Midbrain (tissue), 1 donor: ENCODE results near the gene HIPK2.
A peak's percentile ranks its signal among the peaks of the same experiment; 100 is the strongest.

Experiments
- DNase-seq: peaks from one replicate; lab custom pipeline; 2025; lab: John Stamatoyannopoulos, UW

Gene HIPK2

GRCh38 chr7:139588632-139589031 is 189.2 kb downstream of the HIPK2 start:
- no peak for DNase-seq

DNA sequence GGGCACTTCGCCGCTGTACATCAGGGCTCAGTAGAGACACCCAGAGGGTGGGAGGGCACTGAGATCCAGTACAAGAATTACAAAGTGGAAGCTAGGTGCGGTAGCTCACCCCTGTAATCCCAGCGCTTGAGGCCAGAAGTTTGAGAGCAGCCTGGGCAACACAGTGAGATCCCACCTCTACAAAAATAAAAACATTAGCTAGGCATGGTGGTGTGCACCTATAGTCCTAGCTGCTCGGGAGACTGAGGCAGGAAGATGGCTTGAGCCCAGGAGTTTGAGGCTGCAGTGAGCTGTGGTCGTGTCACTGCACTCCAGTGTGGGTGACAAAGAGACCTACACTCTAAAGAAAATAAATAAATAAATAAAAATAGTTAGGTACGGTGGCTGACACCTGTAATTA is 190.3 kb downstream of the HIPK2 start:
- no peak for DNase-seq

DNA sequence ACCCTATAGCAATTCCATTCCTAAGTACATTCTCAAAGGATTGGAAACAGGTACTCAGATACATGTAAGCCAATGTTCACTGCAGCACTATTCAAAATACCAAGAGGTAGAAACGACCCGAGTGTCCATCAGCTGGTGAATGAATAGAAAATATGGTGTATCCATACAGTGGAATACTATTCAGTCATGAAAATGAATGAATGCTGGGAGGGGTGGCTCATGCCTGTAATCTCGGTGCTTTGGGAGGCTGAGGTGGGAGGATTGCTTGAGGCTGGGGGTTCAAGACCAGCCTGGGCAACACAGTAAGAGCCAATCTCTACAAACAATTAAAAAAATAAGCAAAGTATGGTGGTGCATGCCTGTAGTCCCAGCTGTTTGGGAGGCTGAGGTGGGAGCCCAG is 191.5 kb downstream of the HIPK2 start:
- DNase-seq = no peak

DNA sequence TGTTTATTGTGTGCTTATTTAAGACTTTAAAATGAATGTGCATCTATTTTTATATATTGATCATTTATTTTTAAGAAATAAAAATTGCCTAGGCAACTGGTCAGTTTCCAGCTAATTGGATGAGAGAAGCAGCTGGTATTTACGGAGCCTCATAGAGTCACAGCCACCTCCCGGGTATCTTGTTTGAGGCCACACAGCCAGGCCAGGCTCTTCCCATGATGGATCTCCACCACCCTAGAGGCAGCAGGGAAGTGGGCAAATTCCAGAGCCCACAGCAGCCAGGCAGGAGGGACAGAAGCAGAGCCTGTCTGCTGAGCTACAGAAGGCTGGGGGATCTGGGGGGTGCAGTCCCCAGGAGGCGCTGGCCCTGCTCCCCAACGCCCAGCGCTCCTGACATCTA is 192.8 kb downstream of the HIPK2 start:
- DNase-seq = no peak

- DNase-seq = no peak
Observed at GRCh38 chr7:139583826-139584553, 193.8 kb downstream of the HIPK2 start.

- no peak for DNase-seq
Observed at GRCh38 chr7:139582671-139583155, 195.1 kb downstream of the HIPK2 start.

DNA sequence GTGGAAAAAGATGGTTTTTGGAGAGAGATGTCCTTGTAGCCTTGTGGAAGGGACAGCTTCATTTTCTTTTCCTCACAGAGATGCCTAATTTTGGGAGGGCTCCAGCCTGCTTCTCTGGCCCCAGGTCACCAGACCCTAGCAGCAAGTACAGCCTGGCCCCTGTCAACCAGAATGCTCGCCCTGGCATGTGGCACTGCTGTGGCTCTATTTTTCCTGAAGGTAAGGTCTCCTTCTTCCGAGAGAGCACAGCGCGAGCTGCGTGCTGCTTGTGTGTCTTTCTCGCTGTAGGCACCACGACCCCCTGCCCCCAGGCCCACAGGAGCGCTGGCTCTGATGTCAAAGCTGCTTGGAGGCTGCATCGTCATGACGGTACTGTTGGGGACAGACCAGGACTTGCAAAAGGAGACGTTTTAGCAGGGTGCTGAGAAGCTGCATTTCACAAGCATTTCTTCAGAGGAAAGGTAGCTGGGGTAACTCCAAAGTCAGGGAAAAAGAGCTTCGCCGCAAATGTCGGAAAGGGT is 195.6 kb downstream of the HIPK2 start:
- no peak for DNase-seq

- no peak for DNase-seq
Observed at GRCh38 chr7:139580435-139580834, 197.4 kb downstream of the HIPK2 start.

- no peak for DNase-seq
Observed at GRCh38 chr7:139576179-139576973, 201.4 kb downstream of the HIPK2 start.

- DNase-seq = no peak
Observed at GRCh38 chr7:139575338-139575680, 202.5 kb downstream of the HIPK2 start.

DNA sequence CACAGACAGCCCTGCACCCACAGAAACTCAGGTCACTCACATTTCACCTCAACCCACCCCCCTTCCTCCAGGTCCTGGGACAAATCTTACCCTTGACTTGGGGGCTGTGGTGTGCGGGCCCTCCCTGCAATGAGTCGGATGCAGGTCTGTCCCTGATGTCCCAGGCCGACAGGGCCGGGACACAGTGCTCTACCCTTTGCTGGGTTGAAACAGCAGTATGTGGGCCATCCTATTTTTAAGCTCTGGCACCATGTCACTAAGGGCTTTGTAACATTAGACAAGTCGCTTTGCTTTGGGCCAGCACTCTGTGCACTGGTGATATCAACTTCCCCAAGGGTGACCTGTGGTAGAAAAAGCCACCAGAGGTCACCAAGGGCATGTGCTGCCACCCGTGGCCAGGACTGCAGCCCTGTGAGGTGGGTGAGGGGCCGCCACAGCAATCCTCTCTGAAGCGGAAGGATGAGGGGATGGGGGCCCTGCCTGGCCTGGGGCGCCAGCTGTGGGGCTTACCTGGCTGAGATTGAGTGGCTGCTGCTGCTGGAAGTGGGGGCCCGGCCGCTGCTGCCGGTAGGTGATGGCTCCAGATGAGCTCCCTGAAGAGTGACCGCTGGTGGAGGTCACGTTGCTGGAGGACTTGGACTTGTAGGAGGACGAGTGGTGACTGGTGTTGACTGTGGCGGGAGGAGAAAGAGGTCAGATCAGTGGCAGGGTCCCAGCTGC is 203.0 kb downstream of the HIPK2 start:
- no peak for DNase-seq

- no peak for DNase-seq
Observed at GRCh38 chr7:139573871-139574270, 203.9 kb downstream of the HIPK2 start.

GRCh38 chr7:139572704-139573385 is 205.0 kb downstream of the HIPK2 start:
- no peak for DNase-seq

- DNase-seq = no peak
Observed at GRCh38 chr7:139572071-139572470, 205.7 kb downstream of the HIPK2 start.

DNA sequence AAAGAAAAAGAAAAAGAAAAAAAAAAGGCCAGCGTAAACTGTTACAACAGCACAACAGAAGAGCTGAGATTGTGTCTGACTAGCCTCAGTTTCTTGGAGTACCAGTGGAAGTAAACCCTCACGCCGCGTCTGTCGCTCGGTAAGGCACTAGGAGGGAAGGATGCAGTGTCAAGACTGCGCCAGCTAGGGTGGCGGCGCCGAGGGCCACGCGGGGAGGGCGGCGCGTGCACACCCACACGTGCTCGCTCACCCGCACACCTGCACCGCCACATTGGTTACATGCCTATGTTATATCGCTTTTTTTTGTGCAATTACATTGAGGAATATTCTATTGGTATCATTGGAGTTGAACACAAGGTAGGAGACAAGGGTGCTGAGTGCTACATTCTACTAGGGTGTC is 206.1 kb downstream of the HIPK2 start:
- DNase-seq = no peak

DNA sequence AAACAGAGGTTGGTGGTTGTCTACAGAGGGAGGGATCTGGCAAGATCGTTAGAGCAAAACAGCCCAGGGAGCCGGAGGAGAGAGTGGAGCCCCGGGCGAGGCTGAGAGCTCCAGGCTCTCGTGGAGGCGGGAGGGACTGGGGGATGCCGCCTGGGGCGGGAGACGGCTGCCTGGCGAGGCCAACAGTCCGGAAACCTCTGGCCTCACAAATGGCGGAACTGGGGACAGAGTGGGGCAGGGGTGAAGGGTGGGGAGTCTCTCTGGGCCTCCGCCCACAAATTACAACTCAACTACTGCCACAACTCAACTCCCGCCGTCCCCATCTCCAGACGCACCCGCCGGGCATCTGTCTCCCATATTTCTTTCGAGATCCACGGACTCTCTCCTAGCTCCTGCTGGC is 206.6 kb downstream of the HIPK2 start:
- no peak for DNase-seq

DNA sequence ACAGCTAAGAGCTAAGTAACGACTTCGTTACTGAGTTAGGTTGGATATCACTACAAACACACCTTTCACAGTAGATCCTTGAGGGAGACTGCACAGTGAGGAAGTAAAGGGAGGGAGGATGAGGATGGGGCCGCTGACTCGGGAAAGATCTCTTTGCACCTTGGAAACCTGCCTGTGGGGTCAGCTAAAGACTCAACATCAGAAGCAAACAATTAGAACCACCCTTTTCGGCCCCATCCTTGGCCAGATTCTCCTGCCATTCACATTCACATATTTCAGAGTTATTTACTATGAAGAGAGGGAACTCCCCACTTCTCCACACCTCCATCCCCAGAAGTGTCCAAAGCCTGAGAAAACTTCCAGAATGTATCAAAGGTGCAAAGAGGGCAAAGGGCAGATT is 207.2 kb downstream of the HIPK2 start:
- DNase-seq = no peak

GRCh38 chr7:139570119-139570518 is 207.7 kb downstream of the HIPK2 start:
- peak; percentile 83 for DNase-seq

DNA sequence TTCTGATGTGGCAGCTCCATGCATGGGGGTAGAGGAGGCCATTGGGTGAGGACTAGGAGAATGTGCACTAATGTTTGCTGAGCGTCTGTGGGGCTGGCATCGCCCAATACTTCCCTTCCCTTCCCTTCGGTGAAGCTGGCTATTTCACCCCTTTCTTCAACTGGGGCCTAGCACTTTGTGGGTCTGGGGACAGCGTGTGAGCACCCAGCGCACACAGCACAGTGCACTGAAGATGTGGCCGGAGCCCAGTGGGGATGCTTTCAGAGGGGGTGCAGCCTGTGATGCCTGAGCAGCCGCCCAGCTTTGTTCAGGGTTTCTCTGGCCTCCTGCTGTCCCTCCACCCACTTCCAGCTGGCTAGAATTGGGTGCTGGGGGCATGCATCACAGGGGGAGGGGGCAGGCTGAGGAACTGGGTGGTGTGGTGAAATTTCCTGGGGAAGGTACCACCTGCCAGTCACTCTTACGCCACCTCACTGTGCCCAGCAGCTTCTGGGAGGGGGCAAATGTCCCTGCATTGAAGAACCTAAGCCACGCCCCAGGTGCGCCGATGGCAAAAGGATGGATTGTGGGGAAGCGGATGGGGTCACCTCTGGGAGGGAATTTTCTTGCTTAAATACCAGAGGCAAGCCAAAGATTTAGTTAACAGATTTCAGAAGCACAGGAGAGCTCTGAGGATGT is 208.8 kb downstream of the HIPK2 start:
- no peak for DNase-seq

GRCh38 chr7:139568346-139568675 is 209.5 kb downstream of the HIPK2 start:
- DNase-seq = no peak

- DNase-seq = no peak
Observed at GRCh38 chr7:139567647-139568345, 210.0 kb downstream of the HIPK2 start.
